Cardiac muscle cell (in vitro differentiated cells and primary cell): ENCODE data around the gene NACC1. TPM values are rescaled to one million over a fixed set of nuclear protein-coding genes. Genes with fewer than 3 reads are reported as not detected.
A peak's percentile ranks its signal among the peaks of the same experiment; 100 is the strongest.

ENCODE experiments used
- DNase-seq, 2 donors: peaks; one replicate each; pipeline versions ENCODE4 v3.0.0 to v3.0.0-alpha.2; 2010 to 2017; ENCODE audit warnings: low read depth in 1 of 2, low spot score in 1 of 2
- H3K27ac ChIP-seq: fragments of 200-600 bp; sonication (generic); 2 replicates; pipeline ENCODE4 v1.5.1; 2016
- H3K27me3 ChIP-seq: fragments of 200-600 bp; sonication (generic); 2 replicates; pipeline ENCODE4 v1.6.0; 2016; ENCODE audit warnings: control low read depth
- H3K36me3 ChIP-seq: fragments of 200-600 bp; sonication (generic); 2 replicates; pipeline ENCODE4 v1.5.1; 2016; ENCODE audit warnings: control low read depth
- H3K4me1 ChIP-seq: fragments of 200-600 bp; sonication (generic); 2 replicates; pipeline ENCODE4 v1.8.1; 2017; ENCODE audit warnings: low read depth, mild to moderate bottlenecking, mixed run types
- H3K4me3 ChIP-seq: fragments of 200-600 bp; sonication (generic); 2 replicates; pipeline ENCODE4 v1.5.1; 2016; ENCODE audit warnings: mild to moderate bottlenecking
- H3K9me3 ChIP-seq: fragments of 200-600 bp; sonication (generic); 2 replicates; pipeline ENCODE4 v1.5.1; 2017; ENCODE audit warnings: low read depth, mild to moderate bottlenecking, control low read depth
- polyA plus RNA-seq: library from polyadenylated mRNA; unstranded; fragments of >200 nt; fragmentation: Nextera tagmentation; extraction: Ambion mirVana; gene quantifications from 2 replicates; pipeline ENCODE4 v1.2.1, GENCODE V29; 2016
- total RNA-seq: library from RNA; depleted of rRNA; stranded (reverse); fragments of >200 nt; gene quantifications from 2 replicates; pipeline ENCODE4 v1.2.3, GENCODE V29; 2016
- TF ChIP-seq, protein P1 (sequence below): IDR thresholded peaks from 2 replicates; pipeline ENCODE4 v1.5.1; 2012; ENCODE audit warnings: low read depth, mild to moderate bottlenecking, low read length

Gene NACC1
- total and polyA plus RNA-seq, 2 experiments from 2014 or later: 13.3 to 75.1 TPM

GRCh38 chr19:13087795-13088537 is 30.1 kb upstream of the NACC1 start:
- no peaks in the 10 kb centered on the region for H3K4me1 ChIP-seq
- no peaks in the 10 kb centered on the region for H3K9me3 ChIP-seq
- no peak overlapping the region for H3K27ac ChIP-seq
- H3K27me3 ChIP-seq: peaks cover 66% of the 10 kb centered on the region
- no peak overlapping the region for H3K4me3 ChIP-seq
- H3K36me3 ChIP-seq: no peaks in the 10 kb centered on the region
- TF ChIP-seq, protein P1, sequence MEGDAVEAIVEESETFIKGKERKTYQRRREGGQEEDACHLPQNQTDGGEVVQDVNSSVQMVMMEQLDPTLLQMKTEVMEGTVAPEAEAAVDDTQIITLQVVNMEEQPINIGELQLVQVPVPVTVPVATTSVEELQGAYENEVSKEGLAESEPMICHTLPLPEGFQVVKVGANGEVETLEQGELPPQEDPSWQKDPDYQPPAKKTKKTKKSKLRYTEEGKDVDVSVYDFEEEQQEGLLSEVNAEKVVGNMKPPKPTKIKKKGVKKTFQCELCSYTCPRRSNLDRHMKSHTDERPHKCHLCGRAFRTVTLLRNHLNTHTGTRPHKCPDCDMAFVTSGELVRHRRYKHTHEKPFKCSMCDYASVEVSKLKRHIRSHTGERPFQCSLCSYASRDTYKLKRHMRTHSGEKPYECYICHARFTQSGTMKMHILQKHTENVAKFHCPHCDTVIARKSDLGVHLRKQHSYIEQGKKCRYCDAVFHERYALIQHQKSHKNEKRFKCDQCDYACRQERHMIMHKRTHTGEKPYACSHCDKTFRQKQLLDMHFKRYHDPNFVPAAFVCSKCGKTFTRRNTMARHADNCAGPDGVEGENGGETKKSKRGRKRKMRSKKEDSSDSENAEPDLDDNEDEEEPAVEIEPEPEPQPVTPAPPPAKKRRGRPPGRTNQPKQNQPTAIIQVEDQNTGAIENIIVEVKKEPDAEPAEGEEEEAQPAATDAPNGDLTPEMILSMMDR: no peak
- no peak for DNase-seq

- no peak overlapping the region for H3K4me3 ChIP-seq
- peaks cover 68% of the 10 kb centered on the region for H3K27me3 ChIP-seq
- no peaks in the 10 kb centered on the region for H3K9me3 ChIP-seq
- TF ChIP-seq, protein P1: peak; percentile 20
- DNase-seq: no peak
- H3K27ac ChIP-seq: no peak overlapping the region
- no peaks in the 10 kb centered on the region for H3K4me1 ChIP-seq
- H3K36me3 ChIP-seq: no peaks in the 10 kb centered on the region
Measured at GRCh38 chr19:13089139-13089856, 28.8 kb upstream of the NACC1 start.

- Histone ChIP-seq H3K9me3 (no peaks in the 10 kb centered on the region), H3K27ac (no peak overlapping the region), H3K4me1 (no peaks in the 10 kb centered on the region), H3K4me3 (no peak overlapping the region), H3K27me3 (peaks cover 75% of the 10 kb centered on the region), H3K36me3 (no peaks in the 10 kb centered on the region)
- TF ChIP-seq, protein P1: no peak
- DNase-seq: no peak
Measured at GRCh38 chr19:13089857-13090507, 28.1 kb upstream of the NACC1 start.

DNA sequence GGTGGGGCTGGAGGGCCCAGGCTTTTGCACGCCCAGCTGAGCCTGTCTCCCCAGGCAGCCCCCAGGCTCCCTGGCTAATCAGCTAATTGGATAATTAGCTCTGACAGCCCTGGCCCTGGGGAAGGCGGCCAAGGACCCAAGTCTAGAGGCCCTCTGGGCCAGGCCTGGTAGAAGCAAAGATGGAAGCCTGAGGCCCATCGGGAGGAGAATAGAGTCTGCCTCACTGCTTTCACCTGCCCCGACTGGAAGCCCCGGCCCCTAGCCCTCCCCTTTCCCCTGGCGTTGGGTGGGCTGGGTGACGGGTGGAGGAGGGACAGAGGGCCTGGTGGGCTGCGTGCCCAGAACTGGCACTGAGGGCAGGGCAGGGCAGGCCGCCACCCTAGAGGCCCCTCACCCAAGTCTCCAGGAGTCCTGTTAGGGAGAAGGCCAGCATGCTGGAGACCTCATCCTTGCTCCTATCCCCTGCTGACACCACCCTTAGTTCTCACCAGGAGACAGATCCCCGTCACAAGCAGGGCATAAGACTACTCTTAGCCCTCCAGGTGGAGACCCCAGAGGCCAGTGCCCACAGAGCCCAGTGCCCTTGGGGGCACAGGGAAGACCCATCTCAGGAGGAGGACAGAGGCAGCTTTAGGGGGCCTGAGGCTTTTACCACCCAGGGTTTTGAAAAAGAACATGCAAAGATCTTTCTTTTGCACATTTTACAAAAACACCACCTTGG is 27.4 kb upstream of the NACC1 start:
- H3K27ac ChIP-seq: no peak overlapping the region
- H3K27me3 ChIP-seq: peaks cover 82% of the 10 kb centered on the region
- peaks cover 3% of the 10 kb centered on the region for H3K4me1 ChIP-seq
- TF ChIP-seq, protein P1: no peak
- H3K4me3 ChIP-seq: no peak overlapping the region
- no peaks in the 10 kb centered on the region for H3K36me3 ChIP-seq
- no peaks in the 10 kb centered on the region for H3K9me3 ChIP-seq
- no peak for DNase-seq

DNA sequence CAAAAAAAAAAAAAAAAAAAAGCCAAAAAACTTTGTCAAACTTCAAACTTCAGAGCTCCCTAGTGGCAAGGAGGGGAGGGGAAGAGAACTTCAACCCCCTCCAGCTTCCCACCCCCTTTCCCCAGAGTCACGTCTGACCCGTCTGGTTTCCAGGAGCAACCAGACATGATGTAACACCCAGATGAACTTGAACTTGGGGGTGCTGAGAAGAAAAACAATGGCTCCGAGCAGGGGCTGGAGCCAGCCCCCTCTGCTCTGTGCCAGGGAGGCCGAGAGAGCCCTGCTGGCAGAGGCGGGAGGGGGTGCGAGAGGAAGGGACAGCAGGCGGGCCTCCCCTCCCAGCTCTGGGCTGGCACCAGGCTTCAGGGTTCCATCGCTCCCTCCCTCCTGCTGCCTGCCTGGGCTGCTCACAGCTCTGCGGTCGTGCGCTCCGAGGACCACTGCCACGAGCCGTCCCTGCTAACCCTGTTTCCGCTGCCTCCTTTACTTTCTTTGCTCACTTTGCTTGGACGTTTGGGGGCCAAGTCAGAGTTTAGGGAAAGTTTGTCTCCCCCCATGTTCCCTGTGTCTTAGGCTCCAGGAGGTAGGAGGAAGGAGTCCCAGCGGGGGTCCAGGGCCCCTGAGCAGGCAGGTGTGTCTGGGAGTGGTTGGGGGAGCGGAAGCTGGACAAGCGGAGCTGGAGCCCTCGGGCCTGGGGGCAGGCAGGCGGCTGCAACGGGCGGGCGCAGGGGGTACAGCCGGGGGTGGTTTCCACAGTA is 26.5 kb upstream of the NACC1 start:
- Histone ChIP-seq H3K36me3 (no peaks in the 10 kb centered on the region), H3K9me3 (no peaks in the 10 kb centered on the region), H3K27me3 (peaks cover 84% of the 10 kb centered on the region), H3K4me1 (peaks cover 3% of the 10 kb centered on the region), H3K27ac (no peak overlapping the region), H3K4me3 (no peak overlapping the region)
- DNase-seq: peak in 1 of 2 donors; percentile 96
- TF ChIP-seq, protein P1: peak; percentile 24
